NCI-H1417 (cell line): Measurements from ENCODE around the gene GRB14.
A peak's percentile ranks its signal among the peaks of the same experiment; 100 is the strongest.
"Not testable (repeated sequence)": the region's sequence is repeated elsewhere in the genome, so short reads cannot be mapped to it uniquely, and the experiment has no call there.

Experiments used
- DNase-seq, 3 experiments: peaks; one replicate each; lab custom pipeline; 2025; lab: John Stamatoyannopoulos, UW

The GRB14 gene

GRCh38 chr2:164620873-164621763 lies at the start of gene GRB14:
TSS of gene GRB14 (minus strand) at chr2:164621482. CDS start at chr2:164621309, 173 bp downstream.
- peak; percentile 22 to 58 (median 39) for DNase-seq

GRCh38 chr2:164669291-164669690 lies 48.0 kb upstream of the GRB14 start:
- DNase-seq: no peak

- DNase-seq: no peak
Observed at GRCh38 chr2:164667566-164667965, 46.3 kb upstream of the GRB14 start.

- DNase-seq: no peak
Observed at GRCh38 chr2:164664070-164664469, 42.8 kb upstream of the GRB14 start.

GRCh38 chr2:164662868-164663631 lies 41.8 kb upstream of the GRB14 start:
- no peak for DNase-seq

GRCh38 chr2:164662066-164662465 lies 40.8 kb upstream of the GRB14 start:
- DNase-seq: no peak

- DNase-seq: peak in 1 of 3 experiments; percentile 0
Observed at GRCh38 chr2:164661349-164661748, 40.1 kb upstream of the GRB14 start.

GRCh38 chr2:164657129-164657528 lies 35.8 kb upstream of the GRB14 start:
- DNase-seq: no peak

- no peak for DNase-seq
Observed at GRCh38 chr2:164655750-164656149, 34.5 kb upstream of the GRB14 start.

GRCh38 chr2:164655336-164655735 lies 34.1 kb upstream of the GRB14 start:
- no peak for DNase-seq

GRCh38 chr2:164651361-164651760 lies 30.1 kb upstream of the GRB14 start:
- no peak for DNase-seq

GRCh38 chr2:164644036-164644700 lies 22.9 kb upstream of the GRB14 start:
- DNase-seq: no peak

GRCh38 chr2:164642946-164643555 lies 21.8 kb upstream of the GRB14 start:
- no peak for DNase-seq

GRCh38 chr2:164642268-164642667 lies 21.0 kb upstream of the GRB14 start:
- no peak for DNase-seq

GRCh38 chr2:164628319-164628718 lies 7.0 kb upstream of the GRB14 start:
- not testable (repeated sequence) for DNase-seq

GRCh38 chr2:164625378-164625971 lies 4.2 kb upstream of the GRB14 start:
- DNase-seq: no peak

- DNase-seq: no peak
Observed at GRCh38 chr2:164624316-164624715, 3.0 kb upstream of the GRB14 start.

- DNase-seq: no peak
Observed at GRCh38 chr2:164622338-164623106, 1.2 kb upstream of the GRB14 start.

- DNase-seq: peak in 1 of 3 experiments; percentile 2
Observed at GRCh38 chr2:164621764-164622105, 453 bp upstream of the GRB14 start.

GRCh38 chr2:164620457-164620856 lies 825 bp downstream of the GRB14 start:
- DNase-seq: no peak

GRCh38 chr2:164617466-164617865 lies 3.8 kb downstream of the GRB14 start:
- no peak for DNase-seq
